SK-N-SH treated with all-trans-retinoic acid at 6 μM for 48 hours (cell line): ENCODE results near the gene SLC30A4.

Experiments
- CREB5 ChIP-seq: fragments of 250-450 bp; sonication (Bioruptor Pico); IDR thresholded peaks from 2 replicates; pipeline ENCODE4 v1.5.1; 2020; ENCODE audit warnings: low read depth, mild to moderate bottlenecking, moderate library complexity
- CSRNP3 ChIP-seq: fragments of 250-450 bp; sonication (Bioruptor Pico); IDR thresholded peaks from 2 replicates; pipeline ENCODE4 v1.5.1; 2021; ENCODE audit warnings: mild to moderate bottlenecking, moderate library complexity
- GLIS3 ChIP-seq: fragments of 250-450 bp; sonication (Bioruptor Pico); IDR thresholded peaks from 2 replicates; pipeline ENCODE4 v1.5.0; 2020; ENCODE audit warnings: mild to moderate bottlenecking, moderate library complexity
- OSR1 ChIP-seq: fragments of 250-450 bp; sonication (Bioruptor Pico); IDR thresholded peaks from 2 replicates; pipeline ENCODE4 v1.8.0; 2022; ENCODE audit warnings: moderate library complexity, mild to moderate bottlenecking, inconsistent platforms
- POU6F1 ChIP-seq: fragments of 250-450 bp; sonication (Bioruptor Pico); IDR thresholded peaks from 2 replicates; pipeline ENCODE4 v1.8.0; 2021; ENCODE audit warnings: low read depth, mild to moderate bottlenecking, moderate library complexity, borderline replicate concordance
- ZC3H10 ChIP-seq: fragments of 250-450 bp; sonication (Bioruptor Pico); IDR thresholded peaks from 2 replicates; pipeline ENCODE4 v1.5.1; 2021; ENCODE audit warnings: mild to moderate bottlenecking, moderate library complexity
- ZFP30 ChIP-seq: fragments of 450-650 bp; formaldehyde crosslinking; IDR thresholded peaks from 2 replicates; pipeline ENCODE4 v1.5.0; 2022; ENCODE audit warnings: mild to moderate bottlenecking, moderate library complexity
- ZNF565 ChIP-seq: fragments of 450-650 bp; formaldehyde crosslinking; conservative IDR thresholded peaks from 2 replicates; pipeline ENCODE4 v1.5.0; 2020; ENCODE audit warnings: low read depth, mild to moderate bottlenecking, moderate library complexity
- ZNF8 ChIP-seq: fragments of 450-650 bp; formaldehyde crosslinking; IDR thresholded peaks from 2 replicates; pipeline ENCODE4 v1.5.0; 2020; ENCODE audit warnings: mild to moderate bottlenecking, moderate library complexity

GRCh38 chr15:45495588-45495987 lies 27.0 kb downstream of the SLC30A4 start:
- TF ChIP-seq GLIS3 (CRISPR knock-in tag) (no peak), OSR1 (CRISPR knock-in tag) (no peak), CSRNP3 (CRISPR knock-in tag) (no peak), ZNF565 (CRISPR knock-in tag) (no peak), POU6F1 (CRISPR knock-in tag) (no peak), CREB5 (CRISPR knock-in tag) (no peak), ZFP30 (CRISPR knock-in tag) (no peak), ZNF8 (CRISPR knock-in tag) (no peak), ZC3H10 (CRISPR knock-in tag) (no peak)
